Measurements from ENCODE around the gene LRRIQ4.
A peak's percentile ranks its signal among the peaks of the same experiment; 100 is the strongest.

The LRRIQ4 gene

DNA sequence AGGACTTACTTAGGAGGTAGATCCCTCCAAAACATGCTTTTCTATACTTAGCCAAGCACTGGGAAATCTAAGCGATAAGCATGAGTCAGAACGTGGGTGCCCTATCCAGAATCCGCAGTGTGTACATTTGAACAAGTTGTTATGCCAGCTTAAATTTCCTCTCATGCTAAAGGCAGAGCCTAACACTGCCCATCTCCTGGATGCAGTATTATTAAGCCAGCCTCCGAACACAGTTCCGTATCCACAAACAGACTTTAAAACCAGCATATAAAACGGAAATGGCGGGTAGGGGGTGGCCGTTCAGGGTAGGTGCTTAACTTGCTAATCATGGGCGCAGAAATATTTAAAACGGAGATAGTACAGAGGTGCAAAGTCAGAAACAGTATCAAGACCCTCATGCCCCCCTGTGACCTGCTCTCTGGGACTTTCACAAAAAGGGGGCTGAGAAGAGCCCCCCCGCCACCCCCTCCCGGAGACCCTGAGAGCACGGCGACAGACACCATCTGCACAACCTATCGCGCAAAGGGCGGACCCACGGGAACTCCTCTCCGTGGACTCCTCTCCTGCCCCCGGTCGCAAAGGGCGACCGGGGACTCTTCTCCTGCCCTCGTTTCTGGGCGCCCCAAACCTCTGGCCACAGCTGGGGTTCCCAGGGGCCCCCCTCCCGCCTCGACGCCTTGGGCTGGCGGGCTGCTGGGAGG is 889 bp upstream of the LRRIQ4 start:
- DNase-seq: peak; percentile 21

DNA sequence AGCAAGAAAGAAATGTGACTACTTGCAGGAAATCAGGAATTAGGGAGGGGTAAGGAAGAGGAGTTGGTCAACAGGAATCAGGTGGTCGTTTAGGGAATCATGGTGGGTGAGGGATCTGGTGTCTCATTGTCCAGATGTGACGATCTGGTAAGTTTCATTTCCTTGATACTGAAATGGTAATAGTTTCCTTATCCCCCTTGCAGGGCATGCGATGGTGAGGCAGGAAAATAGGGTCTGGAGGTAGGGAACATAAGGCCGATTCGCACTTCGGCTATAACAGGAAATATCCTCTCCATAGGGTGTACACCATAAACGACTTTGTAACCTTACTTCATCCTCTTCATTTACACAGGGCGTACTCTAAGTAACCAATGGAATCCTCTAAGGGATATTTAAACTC is 608 bp downstream of the LRRIQ4 start:
- no peak for DNase-seq

DNA sequence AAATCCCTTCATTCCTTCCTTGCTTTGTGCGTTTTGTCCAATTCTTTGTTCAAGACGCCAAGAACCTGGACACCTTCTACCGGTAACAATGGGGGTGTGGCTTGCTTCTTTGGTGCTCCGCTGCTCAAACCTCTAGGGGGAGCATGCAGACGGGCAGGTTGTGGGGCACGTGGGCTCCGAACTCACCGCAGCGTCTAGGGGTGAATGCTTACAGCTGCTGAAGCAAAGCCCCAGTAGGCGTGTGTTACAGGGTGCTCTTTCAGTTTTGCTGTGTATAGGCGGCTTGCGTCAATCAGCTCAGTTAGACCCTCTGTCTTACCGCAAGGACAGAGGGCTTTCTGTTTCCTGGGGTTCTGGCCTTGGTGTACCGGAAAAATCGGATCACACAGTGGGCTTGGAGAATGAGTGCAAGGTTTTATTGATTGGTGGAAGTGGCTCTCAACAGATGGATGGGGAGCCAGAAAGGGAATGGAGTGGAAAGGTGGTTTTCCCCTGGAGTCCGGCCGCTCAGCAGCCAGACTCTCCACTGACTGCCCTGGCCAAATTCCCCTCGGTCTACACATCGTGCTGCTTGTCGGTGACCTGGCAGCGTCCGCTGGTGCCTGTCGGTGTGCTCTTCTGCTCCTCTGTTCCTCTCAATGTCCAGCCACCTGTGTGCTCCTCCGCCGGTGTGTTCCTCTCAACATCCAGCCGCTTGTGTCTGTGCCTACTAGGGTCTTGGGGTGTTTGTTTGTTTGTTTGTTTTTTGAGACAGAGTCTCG is 1.3 kb downstream of the LRRIQ4 start:
- peak; percentile 82 for DNase-seq

DNA sequence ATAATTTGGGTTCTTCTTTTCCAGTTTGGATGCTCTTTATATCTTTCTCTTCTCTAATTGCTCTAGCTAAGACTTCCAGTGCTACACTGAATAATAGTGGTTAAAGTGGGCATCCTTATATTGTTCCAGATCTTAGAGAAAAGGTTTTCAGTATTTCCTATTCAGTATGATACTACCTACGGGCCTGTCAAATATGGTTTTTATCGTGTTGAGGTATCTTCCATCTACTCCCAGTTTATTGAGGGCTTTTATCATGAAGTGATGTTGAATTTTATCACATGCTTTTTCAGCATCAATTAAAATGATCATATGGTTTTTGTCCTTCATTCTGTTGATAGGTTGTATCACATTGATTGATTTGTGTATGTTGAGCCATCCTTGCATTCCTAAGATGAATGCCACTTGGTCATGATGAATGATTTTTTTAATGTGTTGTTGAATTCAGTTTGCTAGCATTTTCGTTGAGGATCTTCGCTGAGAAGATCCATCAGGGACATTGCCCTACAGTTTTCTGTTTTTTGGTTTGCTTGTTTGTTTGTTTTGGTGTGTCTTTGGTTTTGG is 3.0 kb downstream of the LRRIQ4 start:
- DNase-seq: no peak

DNA sequence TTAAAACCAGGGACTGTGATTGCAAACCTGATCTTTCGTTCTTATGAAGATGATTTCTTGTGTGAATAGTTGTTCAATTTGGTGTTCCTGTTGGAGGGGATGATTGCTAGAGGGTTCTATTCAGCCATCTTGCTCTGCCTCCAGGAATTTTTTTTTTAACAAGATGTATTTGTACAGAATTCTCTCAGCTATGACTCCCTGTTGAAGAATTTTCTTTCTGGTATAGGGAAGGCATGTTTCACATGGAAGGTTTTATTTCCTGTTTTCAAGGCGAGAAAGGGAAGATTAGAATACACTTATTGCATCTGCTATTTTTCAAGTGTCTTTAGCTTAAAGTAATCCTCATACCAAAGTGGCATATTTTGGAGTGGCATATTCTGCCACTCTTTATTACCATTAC is 5.6 kb downstream of the LRRIQ4 start:
- DNase-seq: no peak

DNA sequence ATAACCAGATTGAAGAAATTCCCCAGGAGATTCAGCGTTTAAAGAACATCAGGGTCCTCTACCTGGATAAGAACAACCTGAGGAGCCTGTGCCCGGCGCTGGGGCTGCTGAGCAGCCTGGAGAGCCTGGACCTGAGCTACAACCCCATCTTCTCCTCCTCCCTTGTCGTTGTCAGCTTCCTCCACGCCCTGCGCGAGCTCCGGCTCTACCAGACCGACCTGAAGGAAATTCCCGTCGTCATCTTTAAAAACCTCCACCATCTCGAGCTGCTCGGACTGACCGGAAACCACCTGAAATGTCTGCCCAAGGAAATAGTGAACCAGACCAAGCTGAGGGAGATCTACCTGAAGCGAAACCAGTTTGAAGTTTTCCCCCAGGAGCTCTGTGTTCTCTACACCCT is 9.4 kb downstream of the LRRIQ4 start:
- no peak for DNase-seq

DNA sequence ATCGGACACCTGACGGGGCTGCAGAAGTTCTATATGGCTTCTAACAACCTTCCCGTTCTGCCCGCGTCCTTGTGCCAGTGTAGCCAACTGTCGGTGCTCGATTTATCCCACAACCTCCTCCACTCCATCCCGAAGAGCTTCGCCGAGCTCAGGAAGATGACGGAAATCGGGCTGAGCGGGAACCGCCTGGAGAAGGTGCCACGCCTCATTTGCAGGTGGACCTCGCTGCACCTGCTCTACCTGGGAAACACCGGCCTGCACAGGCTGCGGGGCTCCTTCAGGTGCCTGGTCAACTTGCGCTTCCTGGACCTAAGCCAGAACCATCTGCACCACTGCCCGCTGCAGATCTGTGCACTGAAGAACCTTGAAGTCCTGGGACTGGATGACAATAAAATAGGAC is 9.9 kb downstream of the LRRIQ4 start:
- DNase-seq: no peak

DNA sequence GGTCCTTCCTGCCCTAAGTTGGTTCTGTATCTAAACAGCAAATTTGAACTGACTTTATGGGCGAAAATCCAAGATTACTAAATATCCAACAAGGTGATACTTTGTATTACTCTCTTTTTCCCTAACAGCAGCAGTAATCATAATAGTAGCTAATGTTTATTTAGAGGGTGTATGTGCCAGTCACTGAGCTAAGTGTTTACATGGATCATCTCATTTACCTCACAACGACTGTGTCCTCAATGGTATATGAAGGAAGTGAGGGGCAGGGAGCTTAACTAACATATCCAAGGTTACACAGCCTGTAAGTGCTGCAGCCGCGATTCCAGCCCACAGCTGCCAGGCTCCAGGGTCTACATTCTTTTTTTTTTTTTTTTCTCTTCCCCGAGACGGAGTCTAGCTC is 10.3 kb downstream of the LRRIQ4 start:
- DNase-seq: no peak

DNA sequence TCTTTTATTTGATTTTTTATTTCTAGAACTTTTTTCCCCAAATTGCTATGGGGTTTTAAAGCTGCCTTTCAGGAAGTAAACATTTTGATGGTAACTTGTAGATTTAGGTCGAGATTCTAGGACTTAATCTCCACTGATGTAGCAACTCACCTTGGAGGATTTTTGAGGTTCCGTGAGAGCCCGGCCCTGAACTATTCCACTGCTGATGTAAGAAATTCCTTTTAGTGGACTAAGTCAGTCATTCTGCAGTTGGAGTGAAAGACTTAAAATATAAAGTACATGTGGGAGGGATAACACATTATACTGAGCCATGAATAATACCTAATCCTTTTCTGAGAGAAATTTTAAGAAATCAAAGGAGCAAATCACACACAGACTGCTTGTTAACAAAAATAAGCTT is 12.6 kb downstream of the LRRIQ4 start:
- no peak for DNase-seq

DNA sequence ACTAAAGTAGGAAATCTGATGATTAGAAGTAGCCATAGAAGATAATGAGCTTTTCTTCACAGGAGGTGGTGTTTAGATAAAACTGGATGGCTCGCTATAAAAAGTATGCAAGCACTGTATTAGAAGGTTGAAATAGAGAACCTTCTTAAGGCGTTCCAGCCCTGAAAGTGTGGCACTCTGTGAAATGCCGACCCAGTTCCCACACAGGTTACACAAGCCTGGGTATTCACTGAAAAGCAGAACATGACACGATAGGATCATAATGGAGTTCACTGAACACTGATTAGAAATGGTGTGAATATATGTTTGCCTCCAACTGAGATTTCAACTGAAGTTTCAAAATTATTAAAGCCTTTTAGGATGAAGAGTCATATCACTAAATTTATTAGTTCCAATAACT is 15.0 kb downstream of the LRRIQ4 start:
- no peak for DNase-seq

DNA sequence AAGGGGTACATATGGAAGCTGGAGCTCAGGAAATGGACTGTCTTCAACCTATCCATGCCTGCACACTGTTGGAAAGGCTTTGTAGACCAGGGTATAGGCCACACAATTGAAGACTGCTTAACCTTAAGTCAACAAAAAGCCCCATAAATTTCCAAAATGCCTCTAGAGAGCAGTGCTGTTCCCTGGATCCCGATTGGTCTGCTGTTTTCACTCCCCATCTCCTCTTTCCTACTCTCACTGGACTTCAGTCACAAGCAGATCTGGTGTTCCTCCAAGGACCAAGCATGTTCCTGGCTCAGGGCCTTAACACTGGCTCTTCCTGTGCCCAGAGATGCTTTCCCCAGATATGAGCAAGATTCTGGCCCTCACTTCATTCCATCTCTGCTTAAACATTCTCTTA is 22.9 kb downstream of the LRRIQ4 start:
- DNase-seq: no peak

DNA sequence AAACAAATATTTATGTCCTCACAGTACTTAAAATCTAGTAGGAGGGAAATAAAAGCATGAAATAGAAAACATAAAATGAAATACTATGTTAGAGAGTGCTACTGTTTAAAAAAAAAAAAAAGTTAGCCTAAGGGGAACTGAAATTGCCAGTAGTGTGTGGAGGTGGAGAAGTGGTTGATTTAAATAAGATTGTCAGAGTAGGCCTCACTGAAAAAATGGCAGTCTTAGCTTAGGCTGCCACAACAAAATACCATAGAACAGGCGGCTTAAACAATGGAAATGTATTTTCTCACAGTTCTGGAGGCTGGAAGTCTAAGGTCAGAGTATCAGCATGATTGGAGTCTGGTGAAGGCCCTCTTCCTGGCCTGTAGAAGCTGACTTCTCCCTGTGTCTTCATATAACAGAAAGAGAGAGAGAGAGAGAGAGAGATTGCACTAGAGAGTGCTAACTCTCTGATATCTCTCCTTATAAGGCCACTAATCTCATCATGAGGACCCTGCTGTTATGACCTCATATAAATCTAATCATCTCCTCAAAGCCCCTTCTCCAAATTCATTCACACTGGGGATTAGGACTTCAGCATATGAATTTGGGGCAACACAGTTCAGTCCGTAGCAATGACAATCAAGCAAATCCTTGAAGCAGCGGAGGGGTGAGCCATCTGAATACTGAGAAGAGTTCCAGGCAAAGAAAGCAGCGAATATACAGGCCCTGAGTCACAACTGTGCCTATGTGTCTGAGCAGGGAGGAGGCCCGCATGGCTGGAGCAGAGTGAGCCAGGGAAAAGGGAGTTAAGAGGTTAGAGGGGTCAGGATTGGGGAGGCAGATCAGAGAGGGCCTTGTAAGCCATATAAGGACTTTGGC is 23.6 kb downstream of the LRRIQ4 start:
- no peak for DNase-seq

DNA sequence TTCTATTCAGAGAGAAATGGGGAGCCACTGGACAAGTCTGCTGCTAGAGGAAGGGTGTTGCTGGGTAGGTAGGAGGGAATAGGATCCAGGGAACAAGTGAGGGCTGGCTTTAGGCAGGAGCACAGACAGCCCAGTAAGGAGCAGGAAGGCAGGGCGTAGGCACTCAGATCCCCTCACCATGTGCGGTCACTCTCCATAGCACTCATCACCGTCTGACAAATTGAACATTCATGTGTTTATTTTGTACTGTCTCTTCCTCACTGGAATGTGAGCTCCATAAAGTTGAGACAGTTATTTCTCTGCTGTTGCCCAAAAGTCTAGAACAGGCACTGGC is 24.2 kb downstream of the LRRIQ4 start:
- no peak for DNase-seq

DNA sequence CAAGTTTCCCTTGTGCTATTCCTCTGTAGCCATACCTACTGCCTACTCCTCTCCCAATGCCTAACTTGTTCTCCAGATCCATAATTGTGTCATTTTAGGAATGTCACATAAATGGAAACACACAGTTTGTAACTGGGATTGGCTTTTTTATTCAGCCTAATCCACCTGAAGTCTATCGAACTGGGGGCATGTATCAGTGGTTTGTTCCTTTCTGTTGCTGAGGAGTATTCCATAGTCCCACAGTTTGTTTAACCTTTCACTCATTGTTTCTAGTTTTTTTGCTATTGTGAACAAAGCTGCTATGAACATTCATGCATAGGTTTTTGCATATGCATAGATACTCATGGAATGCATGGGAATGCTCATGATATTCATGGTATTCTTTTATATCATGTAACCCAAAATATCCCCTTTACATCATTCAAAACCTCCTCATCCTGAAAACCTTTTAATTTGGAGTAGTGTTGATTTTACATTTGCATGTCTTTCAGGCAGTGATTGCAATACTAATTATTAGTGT is 25.9 kb downstream of the LRRIQ4 start:
- no peak for DNase-seq

DNA sequence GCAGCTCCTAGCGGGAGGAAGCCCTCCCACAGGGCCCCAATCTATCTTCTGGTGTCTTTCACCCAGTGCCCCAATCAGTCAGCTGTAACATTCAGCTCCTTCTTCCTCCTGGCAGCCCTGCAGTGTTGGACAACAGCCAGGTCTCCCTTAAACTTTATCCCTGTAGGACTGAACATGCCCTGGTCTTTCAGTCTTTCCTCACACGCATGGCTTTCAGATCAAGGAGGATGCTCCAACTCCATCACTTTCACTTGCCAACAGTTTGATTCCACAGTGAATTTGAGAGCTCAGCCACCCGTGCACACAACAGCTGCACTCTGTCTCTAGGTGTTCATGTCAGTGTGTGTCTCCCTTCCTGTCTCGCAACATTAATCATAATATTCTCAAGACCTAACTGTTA is 28.5 kb downstream of the LRRIQ4 start:
- DNase-seq: no peak

DNA sequence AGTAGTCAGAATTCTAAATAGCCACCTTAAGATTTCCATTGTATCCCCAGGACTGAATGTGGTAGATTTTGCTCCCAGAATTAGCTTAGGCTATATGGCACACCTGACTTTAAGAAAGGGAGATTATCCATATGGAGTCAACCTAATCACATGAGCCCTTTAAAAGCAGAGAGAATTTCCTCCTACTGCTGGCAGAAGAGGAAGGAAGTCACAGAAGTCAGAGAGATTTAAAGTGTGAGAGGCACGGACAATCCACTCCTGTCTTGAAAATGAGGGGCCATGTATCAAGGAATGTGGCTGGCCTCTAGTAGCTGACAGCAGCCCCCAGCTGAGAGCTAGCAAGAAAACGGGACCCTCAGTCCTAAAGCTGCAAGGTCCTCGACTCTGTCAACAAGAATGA is 30.3 kb downstream of the LRRIQ4 start:
- DNase-seq: no peak

DNA sequence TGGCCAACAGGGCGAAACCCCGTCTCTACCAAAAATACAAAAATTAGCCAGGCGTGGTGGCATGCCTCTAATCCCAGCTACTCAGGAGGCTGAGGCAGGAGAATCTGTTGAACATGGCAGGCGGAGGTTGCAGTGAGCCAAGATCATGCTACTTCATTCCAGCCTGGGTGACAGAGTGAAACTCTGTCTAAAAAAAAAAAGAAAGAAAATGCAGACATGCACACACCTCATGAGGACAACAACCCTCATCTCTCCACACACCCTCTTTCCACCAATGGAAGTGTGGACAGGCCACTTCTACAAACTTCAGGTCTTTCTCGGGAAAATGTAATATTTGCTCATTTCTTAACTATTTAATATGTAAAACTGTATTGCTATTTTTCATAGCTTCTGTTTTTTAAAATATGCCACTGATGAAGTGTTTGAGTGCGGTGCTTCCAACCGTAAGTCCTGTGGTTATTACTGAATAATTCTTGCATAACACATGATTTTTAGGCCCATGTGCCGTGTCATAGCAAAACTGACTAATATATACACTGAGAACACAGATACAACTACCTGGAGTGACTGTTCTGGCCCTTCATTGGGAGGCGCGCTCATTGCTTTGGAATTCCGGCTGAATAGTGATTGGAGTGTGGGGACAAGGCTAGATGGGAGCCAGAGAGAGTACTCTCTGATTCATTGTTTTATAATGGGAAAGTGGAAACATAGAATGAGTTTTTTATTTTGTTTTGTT is 34.0 kb downstream of the LRRIQ4 start:
- DNase-seq: no peak

DNA sequence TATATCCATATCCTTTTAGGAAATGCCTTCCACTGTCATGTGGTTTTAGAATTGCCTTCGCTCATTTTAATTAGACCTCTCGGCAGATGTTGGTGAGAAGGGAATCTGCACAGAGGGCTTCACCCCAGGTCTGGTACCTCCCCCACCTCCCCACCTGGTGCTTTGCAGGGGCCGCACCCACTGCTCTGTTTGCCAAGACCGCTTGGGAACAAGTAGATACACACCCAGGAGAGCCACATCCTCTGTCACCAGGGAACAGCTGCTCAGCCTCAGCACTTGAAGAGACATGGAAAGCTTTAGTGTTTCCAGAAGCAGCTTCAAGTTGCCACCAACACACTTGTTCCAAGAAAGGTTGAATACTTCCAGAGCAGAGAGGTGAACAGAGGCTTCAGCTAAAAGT is 35.2 kb downstream of the LRRIQ4 start:
- no peak for DNase-seq

DNA sequence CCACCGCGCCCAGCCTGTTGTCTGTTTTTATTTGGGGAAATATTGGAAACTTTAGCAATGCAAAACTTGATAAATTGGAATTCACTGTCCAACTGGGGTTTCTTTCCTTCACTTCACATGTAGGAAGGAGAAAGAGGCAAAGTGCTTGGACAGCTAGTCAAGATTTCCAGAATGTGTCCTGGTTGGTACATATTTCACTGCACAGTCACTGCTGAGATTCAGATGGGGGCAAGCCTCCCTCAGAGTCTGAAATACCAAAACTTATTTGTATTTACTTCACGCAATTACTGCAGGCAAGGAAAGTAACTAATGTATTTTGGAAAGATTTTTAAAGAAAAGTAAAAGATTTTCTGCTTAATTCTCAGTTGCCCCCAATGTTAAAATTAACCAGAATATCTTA is 36.1 kb downstream of the LRRIQ4 start:
- DNase-seq: no peak

DNA sequence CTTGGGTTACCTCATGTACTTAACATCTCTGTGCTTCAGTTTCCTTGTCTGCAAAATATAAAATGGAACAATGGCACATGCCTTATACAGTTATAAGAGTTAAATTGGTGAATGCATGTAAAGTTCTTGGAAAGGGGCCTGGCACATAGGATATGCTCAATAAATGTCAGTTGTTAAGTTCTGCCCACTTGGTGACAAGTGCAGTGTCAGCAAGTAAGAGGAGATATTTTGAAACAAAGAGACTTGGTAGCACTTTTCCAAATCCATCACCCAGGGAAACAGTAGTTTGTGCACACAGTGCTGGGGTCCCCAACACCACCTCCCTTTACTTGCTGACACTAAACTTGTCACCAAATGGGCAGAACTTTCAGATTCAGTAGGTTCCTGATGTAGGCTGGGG is 37.9 kb downstream of the LRRIQ4 start:
- no peak for DNase-seq

DNA sequence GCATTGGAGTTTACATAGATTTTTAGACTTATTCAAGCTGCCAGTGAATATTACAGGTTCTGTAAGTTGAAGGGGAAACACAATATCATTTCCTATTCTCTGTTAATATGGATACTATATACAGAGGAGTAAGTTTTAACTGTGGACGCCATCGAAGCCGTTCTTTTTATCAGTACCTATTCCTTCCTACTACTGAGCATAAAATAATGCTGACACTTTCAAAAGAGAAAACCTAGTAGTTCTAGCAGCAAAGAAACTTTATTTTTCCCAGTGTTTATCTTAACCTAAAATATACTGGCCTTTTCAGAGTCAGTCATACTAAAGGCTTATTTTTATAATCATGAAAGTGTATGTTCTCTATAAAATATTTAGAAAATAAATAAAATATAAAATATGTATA is 42.8 kb downstream of the LRRIQ4 start:
- DNase-seq: no peak

DNA sequence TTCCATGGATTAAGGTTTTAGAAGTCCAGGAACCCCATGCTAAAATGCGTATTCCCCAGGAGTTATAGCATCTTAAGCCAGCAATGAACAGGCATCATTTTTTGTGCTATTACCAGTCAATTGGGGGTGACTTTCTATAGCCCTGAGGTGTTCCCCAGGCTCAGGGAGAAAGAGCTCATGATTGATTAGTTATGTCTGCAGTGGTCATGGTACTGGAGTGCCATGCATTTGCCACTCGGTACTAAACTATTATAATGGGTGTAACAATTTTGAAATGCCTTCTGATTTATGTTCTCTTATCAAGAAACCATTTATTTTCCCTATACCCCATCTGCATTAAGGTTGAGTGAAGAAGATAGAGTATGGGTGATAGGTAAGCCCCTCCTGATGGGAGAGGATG is 45.1 kb downstream of the LRRIQ4 start:
- no peak for DNase-seq

DNA sequence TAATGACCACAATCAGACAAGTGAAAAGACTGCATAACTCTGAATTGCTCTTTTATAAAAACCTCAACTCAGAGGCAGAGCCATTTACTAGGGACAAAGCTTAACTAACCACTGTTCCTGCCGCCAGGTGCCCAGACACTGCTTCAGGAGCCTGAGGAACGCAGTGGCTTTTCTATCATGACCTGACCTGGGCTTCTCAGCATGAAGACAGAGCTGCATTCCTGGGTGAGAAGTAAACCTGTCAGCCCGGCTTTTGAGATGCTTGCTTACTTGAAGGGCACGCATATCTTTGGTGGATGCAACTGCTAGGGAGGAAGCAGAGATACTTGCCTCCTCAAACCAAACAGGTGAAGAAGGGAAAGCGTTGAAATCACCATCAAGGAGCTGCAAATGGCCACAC is 49.2 kb downstream of the LRRIQ4 start:
- DNase-seq: no peak

All from activated CD4-positive, alpha-beta T cell treated with anti-CD3 and anti-CD28 coated beads, Interleukin-2, Interleukin-6, amounts not matched to agents 100 ng/mL and 50 ng/mL, durations not matched to agents 16 hours and 8 hours (primary cell).